ENCODE data around the gene TMEM14A.
"Not testable (repeated sequence)": the region's sequence is repeated elsewhere in the genome, so short reads cannot be mapped to it uniquely, and the experiment has no call there.

Gene TMEM14A

GRCh38 chr6:52704781-52705502 is 34.0 kb downstream of the TMEM14A start:
- not testable (repeated sequence) for DNase-seq

- no peak for DNase-seq
Measured at GRCh38 chr6:52706001-52706400, 35.1 kb downstream of the TMEM14A start.

GRCh38 chr6:52707963-52708680 is 37.2 kb downstream of the TMEM14A start:
- no peak for DNase-seq

GRCh38 chr6:52712136-52712535 is 41.2 kb downstream of the TMEM14A start:
- DNase-seq = no peak

- DNase-seq = not testable (repeated sequence)
Measured at GRCh38 chr6:52714761-52715160, 43.8 kb downstream of the TMEM14A start.

- DNase-seq = peak; percentile 94
Measured at GRCh38 chr6:52718550-52718949, 47.6 kb downstream of the TMEM14A start.

- no peak for DNase-seq
Measured at GRCh38 chr6:52720321-52720720, 49.4 kb downstream of the TMEM14A start.

- DNase-seq = no peak
Measured at GRCh38 chr6:52724042-52724405, 53.1 kb downstream of the TMEM14A start.

- peak; percentile 81 for DNase-seq
Measured at GRCh38 chr6:52724406-52725121, 53.7 kb downstream of the TMEM14A start.

GRCh38 chr6:52725143-52725534 is 54.2 kb downstream of the TMEM14A start:
- no peak for DNase-seq

GRCh38 chr6:52725535-52726192 is 54.8 kb downstream of the TMEM14A start:
- DNase-seq = peak; percentile 96

- no peak for DNase-seq
Measured at GRCh38 chr6:52726193-52726542, 55.3 kb downstream of the TMEM14A start.

- DNase-seq = no peak
Measured at GRCh38 chr6:52726741-52727535, 56.0 kb downstream of the TMEM14A start.

GRCh38 chr6:52727908-52728307 is 57.0 kb downstream of the TMEM14A start:
- DNase-seq = peak; percentile 7

- DNase-seq = no peak
Measured at GRCh38 chr6:52728394-52728793, 57.5 kb downstream of the TMEM14A start.

GRCh38 chr6:52729576-52729975 is 58.7 kb downstream of the TMEM14A start:
- no peak for DNase-seq

GRCh38 chr6:52731719-52732118 is 60.8 kb downstream of the TMEM14A start:
- no peak for DNase-seq

- no peak for DNase-seq
Measured at GRCh38 chr6:52733172-52733571, 62.3 kb downstream of the TMEM14A start.

GRCh38 chr6:52734072-52734471 is 63.2 kb downstream of the TMEM14A start:
- no peak for DNase-seq

- no peak for DNase-seq
Measured at GRCh38 chr6:52735071-52735470, 64.2 kb downstream of the TMEM14A start.

GRCh38 chr6:52736145-52736544 is 65.2 kb downstream of the TMEM14A start:
- no peak for DNase-seq

All from NCI-H2081 treated with DMSO at 0.1 percent for 48 hours (cell line).